Calu3 (cell line): ENCODE data around the gene MLC1. TPM values are rescaled to one million over a fixed set of nuclear protein-coding genes. Genes with fewer than 3 reads are reported as not detected.

Source experiments
- BruUV-seq: library from RNA; stranded (reverse); fragments of 400-500 nt; replicated peaks from 2 replicates; lab custom pipeline; 2021; lab: Mats Ljungman, UMichigan
- CTCF ChIA-PET: fragments of 300-600 bp; sonication (Branson Sonifier 250); formaldehyde crosslinking; loops from one replicate; lab custom pipeline; 2022; ENCODE audit warnings: antibody characterized with exemption; lab: Charles Lee
- DNase-seq: peaks from one replicate; pipeline ENCODE4 v3.0.0; 2022
- H3K27ac Mint-ChIP-seq: one replicate; pipeline ENCODE4 v1.8.0; 2022; ENCODE audit warnings: mixed read lengths; ENCODE audit not compliant: unreplicated experiment
- H3K27me3 Mint-ChIP-seq: one replicate; pipeline ENCODE4 v1.8.0; 2022; ENCODE audit warnings: mixed read lengths; ENCODE audit not compliant: unreplicated experiment
- H3K36me3 Mint-ChIP-seq: one replicate; pipeline ENCODE4 v1.8.0; 2022; ENCODE audit warnings: mild to moderate bottlenecking, moderate library complexity, mixed read lengths; ENCODE audit not compliant: insufficient read depth, unreplicated experiment
- H3K4me1 Mint-ChIP-seq: one replicate; pipeline ENCODE4 v1.8.0; 2022; ENCODE audit warnings: mild to moderate bottlenecking, low read depth, mixed read lengths; ENCODE audit not compliant: unreplicated experiment
- H3K4me3 Mint-ChIP-seq: one replicate; pipeline ENCODE4 v1.8.0; 2022; ENCODE audit warnings: mild to moderate bottlenecking, low read depth, moderate library complexity, mixed read lengths; ENCODE audit not compliant: unreplicated experiment
- H3K9me3 Mint-ChIP-seq: one replicate; pipeline ENCODE4 v1.8.0; 2022; ENCODE audit warnings: low read depth, mixed read lengths; ENCODE audit not compliant: unreplicated experiment
- CTCF ChIP-seq: fragments of 200-600 bp; IDR thresholded peaks from one replicate; pipeline ENCODE4 v1.8.0; 2022; ENCODE audit warnings: antibody characterized with exemption; ENCODE audit not compliant: unreplicated experiment
- intact Hi-C: fragments of 100-400 bp; cut with micrococcal nuclease; formaldehyde crosslinking; loops from one replicate; pipeline ENCODE4 v1.10.0; 2022; ENCODE audit not compliant: unreplicated experiment
- total RNA-seq: library from RNA; stranded (reverse); gene quantifications from 2 replicates; pipeline ENCODE4 v1.2.3, GENCODE V29; 2022

The MLC1 gene
- total RNA-seq, 1 experiment from 2014 or later: not detected

DNA sequence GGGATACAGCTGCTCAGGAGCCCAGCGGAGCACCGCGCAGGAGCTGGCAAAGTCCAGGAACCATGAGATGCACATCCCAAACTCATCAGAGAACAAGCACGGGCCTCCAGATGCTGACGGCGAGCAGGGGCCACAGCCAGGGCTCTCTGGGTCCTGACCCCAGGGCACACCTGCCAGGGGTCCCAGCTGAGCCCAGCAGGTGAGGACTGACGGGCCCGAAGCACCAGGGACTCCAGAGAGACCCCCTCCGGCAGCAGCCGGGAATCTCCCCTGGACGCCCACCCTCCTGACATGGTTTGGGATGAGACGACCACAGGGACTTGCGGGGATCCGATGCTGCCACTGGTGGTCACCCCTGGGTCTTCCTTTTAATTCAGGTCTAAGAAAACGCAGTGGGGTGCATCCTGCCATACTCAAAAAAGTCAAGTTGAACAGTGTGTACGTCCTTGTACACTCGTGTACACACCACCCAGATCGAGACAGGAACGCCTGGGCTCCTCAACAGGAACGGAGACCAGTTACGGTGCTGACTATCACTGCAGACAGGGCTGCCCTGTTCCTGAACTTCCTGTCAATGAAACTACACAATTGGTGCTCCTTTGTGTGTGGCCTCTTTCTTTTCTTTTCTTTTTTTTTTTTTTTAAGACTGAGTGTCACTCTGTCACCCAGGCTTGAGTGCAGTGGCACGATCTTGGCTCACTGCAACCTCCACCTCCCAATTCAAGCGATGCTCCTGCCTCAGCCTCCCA lies 49.1 kb downstream of the MLC1 start:
- no TSS peak for BruUV-seq

GRCh38 chr22:50035131-50035881 lies 49.9 kb downstream of the MLC1 start:
- CTCF ChIA-PET: no interaction called here
- no TSS peak for BruUV-seq
- no peak for DNase-seq
- Mint-ChIP-seq H3K36me3 (peaks cover 9% of the 10 kb centered on the region), H3K27me3 (peaks cover 56% of the 10 kb centered on the region), H3K4me3 (no peak overlapping the region), H3K4me1 (no peaks in the 10 kb centered on the region), H3K27ac (no peak overlapping the region), H3K9me3 (peaks cover 2% of the 10 kb centered on the region)
- no peak for TF ChIP-seq CTCF
- intact Hi-C loops: no loop called here

More for the DNA sequence above, 49.1 kb downstream of the MLC1 start:
- intact Hi-C loops: no loop called here
- H3K27me3 Mint-ChIP-seq: peaks cover 60% of the 10 kb centered on the region
- CTCF ChIA-PET: no interaction called here
- TF ChIP-seq CTCF: no peak
- no peaks in the 10 kb centered on the region for H3K4me1 Mint-ChIP-seq
- H3K9me3 Mint-ChIP-seq: peaks cover 2% of the 10 kb centered on the region
- no peak for DNase-seq
- peaks cover under 1% of the 10 kb centered on the region for H3K36me3 Mint-ChIP-seq
- H3K27ac Mint-ChIP-seq: no peak overlapping the region
- H3K4me3 Mint-ChIP-seq: no peak overlapping the region

GRCh38 chr22:50034126-50035081 lies 50.8 kb downstream of the MLC1 start:
- Mint-ChIP-seq H3K27ac (no peak overlapping the region), H3K4me3 (no peak overlapping the region), H3K36me3 (peaks cover 9% of the 10 kb centered on the region), H3K4me1 (peaks cover 4% of the 10 kb centered on the region), H3K9me3 (peaks cover 2% of the 10 kb centered on the region), H3K27me3 (peaks cover 56% of the 10 kb centered on the region)
- CTCF ChIA-PET: no interaction called here
- TF ChIP-seq CTCF: no peak
- intact Hi-C loops: no loop called here
- DNase-seq: no peak
- BruUV-seq: no TSS peak

DNA sequence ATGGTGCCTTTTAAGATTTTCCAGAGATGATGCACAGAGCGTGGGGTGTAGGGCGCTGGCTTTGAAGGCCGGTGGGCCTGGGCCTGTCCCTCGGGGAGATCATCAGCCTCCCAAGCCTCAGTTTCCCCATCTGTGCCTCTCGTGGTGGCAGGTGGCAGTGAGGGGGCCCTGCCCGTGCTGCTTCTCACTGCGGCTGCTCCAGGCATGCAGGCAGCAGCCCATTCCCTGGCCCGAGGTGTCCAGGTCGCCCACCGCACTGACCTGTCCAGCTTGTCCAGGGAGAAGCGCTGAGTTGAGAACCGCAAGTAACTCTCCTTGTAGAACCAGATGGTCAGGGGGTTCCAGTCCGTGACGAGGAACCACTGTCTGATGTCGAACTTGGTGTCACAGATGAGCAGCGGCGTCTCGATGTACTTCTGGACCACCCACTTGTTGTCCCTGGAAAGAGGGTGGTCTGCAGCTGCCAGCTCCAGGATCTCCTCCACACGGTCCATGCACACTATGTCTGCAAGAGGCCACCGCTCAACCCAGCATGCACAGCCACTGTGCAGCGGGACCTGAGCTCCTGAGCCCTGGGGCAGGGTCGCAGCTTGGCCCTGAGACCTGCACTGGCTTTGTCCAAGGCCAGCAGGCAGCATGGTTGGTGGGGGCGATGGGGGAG lies 52.2 kb downstream of the MLC1 start:
- Mint-ChIP-seq H3K9me3 (no peaks in the 10 kb centered on the region), H3K4me1 (peaks cover 10% of the 10 kb centered on the region), H3K27ac (no peak overlapping the region), H3K27me3 (peaks cover 56% of the 10 kb centered on the region), H3K36me3 (peaks cover 11% of the 10 kb centered on the region), H3K4me3 (no peak overlapping the region)
- no TSS peak for BruUV-seq
- no peak for DNase-seq
- no peak for TF ChIP-seq CTCF
- CTCF ChIA-PET: no interaction called here
- intact Hi-C loops: no loop called here
